ENCODE results near the gene NRARP.

NRARP gene

GRCh38 chr9:137310189-137311052, 8.3 kb upstream of the NRARP start:
- no peak for DNase-seq

DNA sequence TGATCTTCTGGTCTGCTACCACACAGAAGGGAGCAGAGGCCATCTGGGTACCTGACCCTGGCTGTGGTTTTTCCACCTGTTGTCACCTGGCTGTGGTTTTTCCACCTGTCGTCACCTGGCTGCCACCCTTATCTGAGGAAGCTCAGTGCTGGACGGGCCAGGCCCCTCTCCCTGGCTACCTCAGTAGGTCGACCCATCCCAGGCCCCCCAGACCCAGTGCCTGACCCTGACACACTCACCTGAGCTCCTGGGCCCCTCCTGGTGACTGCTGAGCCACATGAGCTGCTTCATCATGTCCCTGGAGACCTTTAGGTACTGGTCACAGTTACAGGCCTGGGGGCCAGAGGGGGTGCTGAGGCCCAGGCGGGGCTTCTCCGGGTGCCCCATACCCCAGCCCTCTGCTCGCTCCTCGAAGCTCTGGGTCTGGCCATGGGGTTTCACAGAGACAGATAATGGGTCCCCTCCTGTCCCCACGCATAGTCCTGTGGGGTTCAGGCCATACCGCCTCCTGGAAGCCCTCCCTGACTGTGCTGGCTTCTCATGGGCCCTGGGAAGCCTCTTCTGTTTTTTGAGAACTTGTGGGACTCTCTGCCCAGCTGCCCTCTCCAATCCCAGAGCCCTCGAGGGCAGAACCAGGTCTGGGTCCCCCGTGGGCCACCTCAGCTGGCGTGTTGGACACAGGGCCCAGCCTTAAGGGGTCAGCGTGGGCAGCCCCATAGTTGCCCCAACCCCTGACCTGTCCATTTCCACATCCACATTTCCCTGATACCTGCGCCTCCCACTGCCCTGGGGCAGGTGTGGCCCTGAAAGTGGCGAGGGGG, 7.5 kb upstream of the NRARP start:
- no peak for DNase-seq

- DNase-seq: no peak
Measured at GRCh38 chr9:137308057-137308619, 6.1 kb upstream of the NRARP start.

- DNase-seq: no peak
Measured at GRCh38 chr9:137307255-137308056, 5.4 kb upstream of the NRARP start.

DNA sequence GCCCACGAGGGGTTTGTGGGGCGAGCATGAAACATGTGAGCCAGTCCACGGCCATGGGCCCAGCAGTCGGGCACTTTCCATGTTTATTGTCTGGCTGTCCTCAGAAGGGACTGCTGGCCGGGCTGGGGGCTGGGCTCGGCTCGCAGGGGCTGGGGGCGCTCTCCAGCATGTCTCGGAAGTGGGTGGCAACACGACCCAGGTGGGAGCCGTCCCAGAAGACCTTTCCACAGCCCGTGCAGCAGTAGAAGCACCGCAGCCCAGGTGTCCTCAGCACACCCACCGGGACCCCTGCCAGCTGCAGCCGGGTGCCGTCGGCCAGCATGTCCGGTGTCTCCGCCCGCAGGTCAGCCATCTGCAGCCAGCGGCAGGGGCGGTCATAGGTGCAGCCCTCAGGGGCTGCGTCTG, 4.8 kb upstream of the NRARP start:
- no peak for DNase-seq

DNA sequence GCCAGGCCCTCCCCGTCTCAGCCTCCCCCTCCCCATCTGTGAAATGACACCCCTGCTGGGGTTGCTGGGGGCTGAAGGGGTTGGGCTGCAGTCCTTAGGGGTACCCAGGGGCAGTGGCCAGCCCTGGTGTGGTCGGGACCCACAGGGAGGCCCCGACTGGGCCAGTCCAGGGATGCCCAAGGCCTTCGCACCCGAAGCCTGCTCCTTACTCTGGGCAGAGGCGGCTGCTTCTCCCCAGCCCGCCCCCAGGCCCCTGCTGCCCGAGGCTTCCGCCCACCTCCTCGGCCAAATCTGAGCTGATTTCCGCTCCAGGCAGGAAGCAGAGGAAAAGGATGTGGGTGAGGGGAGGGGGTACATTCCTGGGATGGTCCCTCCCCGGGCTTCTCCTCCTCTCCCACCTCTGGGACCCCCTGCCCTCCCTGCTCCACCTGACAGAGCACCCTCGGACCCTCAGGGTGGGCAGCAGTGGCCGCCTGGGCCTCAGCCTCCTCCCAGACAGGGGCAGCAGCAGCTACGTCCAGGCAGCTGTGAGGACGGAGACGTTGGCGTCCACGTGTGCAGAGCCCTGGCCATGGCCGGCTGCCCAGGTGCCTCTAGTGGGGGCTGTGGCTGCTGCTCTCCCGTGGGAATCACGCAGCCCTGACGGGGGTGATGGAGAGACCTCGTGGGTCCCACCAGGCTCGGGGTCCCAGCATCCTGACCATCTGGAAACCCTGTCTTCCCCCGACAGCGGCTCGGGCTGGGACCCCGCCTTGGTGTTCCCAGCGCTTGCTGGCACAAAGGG, 4.2 kb upstream of the NRARP start:
- DNase-seq: no peak

DNA sequence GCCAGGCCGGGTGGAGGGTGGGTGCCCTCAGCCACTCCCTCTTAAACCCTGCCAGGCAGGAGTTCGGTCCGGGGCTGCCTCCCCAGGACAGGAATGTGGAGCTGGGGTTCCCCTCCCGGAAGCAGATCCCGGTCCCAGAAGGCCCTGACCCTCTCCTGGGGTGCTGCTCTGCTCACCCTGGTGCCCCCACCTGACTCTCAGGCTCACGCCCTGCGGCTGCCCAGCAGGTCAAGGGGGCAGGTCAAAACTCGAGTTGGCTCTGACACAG, 3.7 kb upstream of the NRARP start:
- DNase-seq: no peak

GRCh38 chr9:137305060-137305797, 3.2 kb upstream of the NRARP start:
- peak; percentile 74 for DNase-seq

DNA sequence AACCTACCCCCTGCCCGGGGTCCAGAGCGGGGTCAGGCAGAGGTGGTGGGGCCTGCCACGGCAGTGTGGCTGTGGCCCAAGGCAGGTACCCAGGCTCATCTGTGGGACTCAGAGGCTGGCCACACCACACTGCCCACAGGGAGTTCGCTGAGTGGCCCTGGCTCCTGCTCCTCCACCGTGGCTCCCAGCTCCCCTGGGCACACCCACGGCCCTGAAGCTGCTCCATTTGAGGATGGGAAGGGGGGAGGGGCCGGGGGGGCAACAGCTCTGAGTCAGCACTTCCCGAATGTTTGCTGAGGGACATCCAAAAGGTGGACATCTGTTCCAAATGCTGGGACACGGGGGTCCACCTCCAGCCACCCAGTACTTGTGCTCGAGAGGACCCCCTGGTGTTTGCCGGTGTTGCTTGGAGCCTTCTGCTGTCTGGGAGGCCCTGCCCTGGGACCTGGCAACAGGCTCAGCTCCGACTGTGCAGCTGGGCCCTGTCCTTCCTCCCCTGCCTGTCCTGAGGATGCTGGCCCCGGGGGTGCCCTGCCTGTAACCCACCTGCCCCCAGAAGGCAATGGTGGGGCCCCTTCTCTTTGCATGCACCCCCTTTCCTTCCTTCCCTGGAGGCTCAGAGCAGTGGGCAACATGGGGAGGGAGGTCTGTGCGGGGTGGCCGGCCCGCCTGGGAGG, 2.5 kb upstream of the NRARP start:
- DNase-seq: no peak

- DNase-seq: no peak
Measured at GRCh38 chr9:137303893-137304382, 1.9 kb upstream of the NRARP start.

DNA sequence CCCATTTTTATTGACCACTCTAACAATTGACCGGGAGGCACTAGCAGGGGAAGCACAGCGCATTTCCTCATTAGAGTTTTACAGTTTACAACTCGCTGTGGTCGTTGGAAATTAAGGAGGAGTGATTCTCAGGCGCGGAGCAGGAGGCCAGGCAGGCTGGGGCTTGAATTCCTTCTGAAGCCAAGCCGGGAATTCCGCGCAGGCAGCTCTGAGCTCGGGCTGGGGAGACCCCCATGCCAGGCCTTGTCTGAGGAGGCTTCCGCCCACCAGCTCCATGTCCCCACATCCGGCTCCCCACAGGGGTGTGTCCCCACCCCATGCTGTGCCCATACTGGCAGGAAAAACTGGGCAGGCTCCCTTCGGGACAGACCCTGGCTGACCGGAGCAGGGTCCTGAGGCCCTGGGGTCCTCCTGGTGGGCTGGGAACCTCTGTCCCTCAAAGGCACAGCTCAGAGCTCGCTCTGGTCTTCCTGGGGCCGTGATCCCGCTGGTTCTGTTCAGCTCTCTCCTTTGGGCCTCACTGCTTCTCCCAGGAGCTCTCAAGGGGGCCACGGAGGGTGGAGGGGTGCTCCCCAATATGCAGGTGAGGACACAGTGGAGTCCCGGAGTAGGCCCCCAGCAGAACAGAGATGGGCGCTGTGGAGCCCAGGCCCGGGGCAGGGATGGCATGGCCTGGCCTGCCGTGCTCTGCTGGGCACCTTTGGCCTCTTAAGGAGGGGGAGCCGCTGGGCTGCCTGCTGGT, 1.3 kb upstream of the NRARP start:
- no peak for DNase-seq

DNA sequence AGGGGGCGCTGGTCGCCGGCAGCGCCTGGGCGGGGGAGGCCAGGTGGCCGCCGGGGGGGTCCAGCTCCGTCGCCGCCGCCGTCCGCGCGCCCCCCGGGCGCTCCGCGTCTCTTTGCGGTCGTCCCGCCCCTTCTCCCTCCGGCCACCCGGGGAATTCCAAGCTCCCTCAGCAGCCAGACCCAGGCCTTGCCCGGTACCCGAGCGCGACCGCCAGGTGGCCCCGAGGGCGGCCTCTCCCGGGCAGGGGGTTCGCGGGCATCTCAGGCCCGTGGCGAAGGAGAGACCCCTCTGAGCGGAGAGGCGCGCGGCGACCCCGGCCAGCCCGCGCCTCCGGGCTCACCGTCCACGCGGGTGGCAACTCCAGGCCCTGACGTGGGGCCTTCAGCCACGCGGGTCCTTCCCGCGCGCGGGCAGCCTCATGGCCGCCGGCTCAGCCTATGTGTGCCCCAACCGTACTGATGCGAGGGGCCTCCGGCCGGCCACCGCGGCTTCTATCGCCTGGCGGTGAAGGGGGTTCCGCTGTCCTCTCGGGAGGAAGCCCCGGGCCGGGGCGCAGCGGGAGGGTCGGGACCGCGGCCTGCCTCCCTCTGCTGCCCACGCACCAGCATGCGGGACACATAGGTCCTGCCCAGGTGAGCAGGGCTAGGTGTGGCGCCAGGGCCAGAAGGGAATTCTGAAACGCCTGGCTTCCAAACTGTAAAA, 529 bp upstream of the NRARP start:
- no peak for DNase-seq

- peak; percentile 28 for DNase-seq
Measured at GRCh38 chr9:137301081-137301947, 757 bp downstream of the NRARP start.

DNA sequence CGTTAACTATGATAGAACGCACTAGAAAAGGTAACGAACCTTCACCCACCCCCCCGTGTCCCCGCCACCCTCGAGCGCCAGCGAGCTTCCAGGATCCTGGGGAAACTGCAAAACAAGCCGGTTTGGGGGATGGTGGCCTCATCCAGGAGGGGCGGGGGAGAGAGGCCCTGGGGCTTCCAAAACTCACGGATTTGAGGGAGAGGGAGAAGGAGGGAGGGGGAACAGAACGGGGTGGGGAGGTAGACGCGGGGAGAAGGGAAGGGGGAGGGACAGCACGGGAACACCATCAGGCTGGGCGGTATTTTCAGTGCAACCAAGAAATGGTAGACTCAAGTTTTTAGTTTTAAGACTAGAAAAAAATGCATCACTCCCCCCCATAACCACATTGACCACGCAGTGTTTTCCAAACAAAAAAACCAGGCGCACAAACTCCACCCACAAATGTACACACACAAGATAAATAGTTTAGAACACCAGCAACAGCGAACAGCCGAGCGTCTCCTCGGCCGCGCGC, 1.4 kb downstream of the NRARP start:
- DNase-seq: no peak

DNA sequence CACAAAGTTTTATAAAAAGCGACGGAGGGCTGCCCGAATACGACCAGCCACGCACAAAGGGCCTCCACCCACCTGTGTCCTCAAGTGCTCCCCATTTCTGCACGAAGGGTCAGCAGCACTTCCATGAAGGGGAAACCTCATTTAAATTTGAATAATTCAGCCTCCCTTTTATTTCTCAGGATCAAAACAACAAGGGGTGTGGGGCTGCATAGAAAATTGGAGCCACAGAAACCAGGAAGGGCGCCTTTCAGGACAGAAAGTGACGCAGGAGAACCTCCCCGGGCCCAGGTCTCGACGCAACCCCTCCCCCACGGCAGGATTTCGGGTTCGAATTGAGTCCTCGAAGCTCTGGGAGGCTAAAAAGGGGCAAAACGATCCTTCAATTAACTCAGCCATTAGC, 2.1 kb downstream of the NRARP start:
- no peak for DNase-seq

DNA sequence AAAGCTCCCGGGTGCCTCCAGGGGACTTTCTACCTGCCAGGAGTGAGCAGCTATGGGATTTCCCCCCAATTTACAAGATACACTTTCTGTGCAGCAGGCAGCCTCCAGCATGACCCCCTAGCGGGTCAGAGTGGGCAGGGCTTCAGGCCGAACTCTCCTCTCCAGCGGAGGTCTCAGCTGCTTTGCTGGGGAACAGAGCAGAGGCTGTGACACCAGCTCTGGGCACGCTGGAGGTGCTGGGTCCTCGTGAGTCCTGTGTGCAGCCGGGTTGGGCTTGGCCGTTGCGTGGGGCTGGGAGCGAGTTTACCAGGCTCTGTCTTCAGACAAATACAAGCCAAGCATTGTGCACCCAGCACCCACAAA, 2.9 kb downstream of the NRARP start:
- no peak for DNase-seq

DNA sequence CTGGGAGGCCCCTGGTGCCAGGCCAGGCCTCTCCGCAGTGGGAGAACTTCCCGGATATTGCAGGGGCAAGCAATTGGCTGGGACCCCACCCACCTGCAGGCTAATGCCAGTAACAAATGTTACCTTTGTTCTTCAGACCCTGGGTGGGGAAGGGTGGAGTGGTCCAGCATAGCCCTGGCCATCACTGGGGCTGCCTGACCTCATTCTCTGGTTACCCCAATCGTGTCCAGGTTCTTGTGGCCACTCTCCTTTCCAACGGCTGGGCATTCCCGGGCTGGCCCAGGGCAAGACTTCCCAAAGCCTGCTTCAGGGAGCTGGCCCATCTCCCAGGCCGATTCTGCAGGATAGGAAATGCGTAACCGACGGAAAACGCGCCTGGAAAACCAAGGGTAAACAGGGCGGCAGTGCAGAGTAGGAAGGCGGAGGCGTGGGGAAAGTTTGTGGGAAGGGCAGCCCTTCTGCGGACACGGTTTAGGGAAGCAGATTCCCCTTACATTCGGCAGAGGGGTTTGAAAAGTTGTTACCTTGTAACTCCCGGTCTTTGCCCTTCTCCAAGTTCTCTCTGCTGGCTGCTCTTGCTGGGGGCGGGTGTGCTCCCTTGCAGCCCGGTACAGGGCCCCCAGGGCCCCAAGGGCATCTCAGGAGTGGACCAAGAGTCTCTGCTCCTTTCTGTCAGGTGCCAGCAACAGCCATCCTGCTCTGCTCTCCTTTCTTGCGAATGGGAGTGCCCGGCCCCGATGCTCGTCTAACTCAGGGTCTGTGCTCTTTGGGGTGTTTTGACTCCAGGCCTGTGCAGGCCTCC, 3.5 kb downstream of the NRARP start:
- no peak for DNase-seq

Data from activated CD4-positive, alpha-beta T cell treated with anti-CD3 and anti-CD28 coated beads, Interleukin-2, Interleukin-6, amounts not matched to agents 100 ng/mL and 50 ng/mL, durations not matched to agents 16 hours and 8 hours (primary cell).